Measurements from ENCODE around the gene IL11RA. TPM values are rescaled to one million over a fixed set of nuclear protein-coding genes. Genes with fewer than 3 reads are reported as not detected.
"Not testable (repeated sequence)": the region's sequence is repeated elsewhere in the genome, so short reads cannot be mapped to it uniquely, and the experiment has no call there.

The IL11RA gene
- polyA plus RNA-seq, 1 experiment, result 14.6 TPM

DNA sequence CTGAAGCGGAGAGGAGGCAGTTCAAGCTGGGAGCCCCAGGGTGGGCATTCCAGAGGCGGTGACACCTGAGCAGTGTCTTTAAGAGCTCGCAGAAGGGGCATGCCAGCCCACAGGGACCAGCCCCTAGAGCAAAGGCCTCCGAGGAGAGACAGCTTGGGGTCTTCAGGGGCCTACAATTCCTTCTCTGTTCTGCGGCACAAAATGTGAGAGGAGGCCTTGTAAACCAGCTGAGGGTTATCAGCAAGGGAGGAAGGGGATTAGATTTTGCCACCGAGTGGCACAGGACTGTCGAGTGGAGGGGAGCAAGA lies 13.9 kb upstream of the IL11RA start:
- Histone ChIP-seq H3K9me3 (ENCODE audit: control insufficient read depth, insufficient read depth, low read length) (no peaks in the 10 kb centered on the region; the same call in 1 of the 2 replicates), H3K4me3 (ENCODE audit: low read depth, low read length) (peak overlapping the region; percentile 80), H3K27ac (ENCODE audit: low read depth, low read length) (no peak overlapping the region), H3K27me3 (ENCODE audit: control insufficient read depth, insufficient read depth, low read length) (no peaks in the 10 kb centered on the region)
- CTCF ChIA-PET, result interaction anchor here (1.3 to 2.6 kb wide), 3 partner anchors 9 to 64 kb away, joined by 4 to 22 read pairs (median 5); partner anchors contain the start of gene GALT
- POLR2A ChIA-PET, result interaction anchor here (0.7 to 2.5 kb wide), 4 partner anchors 8 to 27 kb away, joined by 3 to 17 read pairs (median 8); partner anchors contain the start of genes DCTN3, GALT and RPP25L
- no peak for DNase-seq (ENCODE audit: low read depth, low spot score)
- TF ChIP-seq, protein P1, sequence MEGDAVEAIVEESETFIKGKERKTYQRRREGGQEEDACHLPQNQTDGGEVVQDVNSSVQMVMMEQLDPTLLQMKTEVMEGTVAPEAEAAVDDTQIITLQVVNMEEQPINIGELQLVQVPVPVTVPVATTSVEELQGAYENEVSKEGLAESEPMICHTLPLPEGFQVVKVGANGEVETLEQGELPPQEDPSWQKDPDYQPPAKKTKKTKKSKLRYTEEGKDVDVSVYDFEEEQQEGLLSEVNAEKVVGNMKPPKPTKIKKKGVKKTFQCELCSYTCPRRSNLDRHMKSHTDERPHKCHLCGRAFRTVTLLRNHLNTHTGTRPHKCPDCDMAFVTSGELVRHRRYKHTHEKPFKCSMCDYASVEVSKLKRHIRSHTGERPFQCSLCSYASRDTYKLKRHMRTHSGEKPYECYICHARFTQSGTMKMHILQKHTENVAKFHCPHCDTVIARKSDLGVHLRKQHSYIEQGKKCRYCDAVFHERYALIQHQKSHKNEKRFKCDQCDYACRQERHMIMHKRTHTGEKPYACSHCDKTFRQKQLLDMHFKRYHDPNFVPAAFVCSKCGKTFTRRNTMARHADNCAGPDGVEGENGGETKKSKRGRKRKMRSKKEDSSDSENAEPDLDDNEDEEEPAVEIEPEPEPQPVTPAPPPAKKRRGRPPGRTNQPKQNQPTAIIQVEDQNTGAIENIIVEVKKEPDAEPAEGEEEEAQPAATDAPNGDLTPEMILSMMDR (IDR thresholded peaks at IDR 0.05; ENCODE audit: low read depth, low read length), result no peak

DNA sequence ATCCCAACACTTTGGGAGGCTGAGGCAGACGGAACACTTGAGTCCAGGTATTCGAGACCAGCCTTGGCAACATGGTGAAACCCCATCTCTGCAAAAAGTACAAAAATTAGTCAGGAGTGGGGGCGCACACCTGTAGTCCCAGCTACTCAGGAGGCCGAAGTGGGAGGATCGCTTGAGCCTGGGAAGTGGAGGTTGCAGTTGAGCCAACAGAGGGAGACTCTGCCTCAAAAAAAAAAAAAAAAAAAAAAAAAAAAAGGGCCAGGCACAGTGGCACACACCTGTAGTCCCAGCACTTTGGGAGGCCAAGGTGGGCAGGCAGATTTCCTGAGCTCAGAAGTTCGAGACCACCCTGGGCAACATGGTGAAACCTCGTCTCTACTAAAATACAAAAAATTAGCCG lies 12.7 kb upstream of the IL11RA start:
- POLR2A ChIA-PET, result not testable (repeated sequence)

DNA sequence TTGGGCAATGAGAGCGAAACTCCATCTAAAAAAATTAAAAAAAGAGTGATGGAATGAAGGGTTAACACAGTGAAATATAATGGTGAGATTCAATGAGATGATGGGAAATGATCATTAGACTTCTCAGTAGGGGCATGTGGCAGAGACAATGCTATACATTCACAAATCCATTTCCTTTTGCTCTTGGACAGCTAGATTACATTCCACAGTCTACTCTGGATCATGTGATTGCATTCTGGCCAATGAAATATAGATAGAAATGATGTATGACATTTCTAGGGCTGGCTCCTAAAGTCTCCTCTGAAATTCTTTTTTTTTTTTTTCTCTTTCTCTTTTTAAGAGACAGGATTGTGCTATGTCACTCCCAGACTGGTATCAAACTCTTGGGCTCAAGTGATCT lies 9.3 kb upstream of the IL11RA start:
- DNase-seq (ENCODE audit: low read depth, low spot score), result no peak
- TF ChIP-seq, protein P1 (IDR thresholded peaks at IDR 0.05; ENCODE audit: low read depth, low read length), result no peak

More for the DNA sequence above, 12.7 kb upstream of the IL11RA start:
- CTCF ChIA-PET, result interaction anchor here (1.0 to 2.6 kb wide), 3 partner anchors 8 to 63 kb away, joined by 4 to 22 read pairs (median 4); partner anchors contain the start of gene GALT
- not testable (repeated sequence) for H3K27ac ChIP-seq (ENCODE audit: low read depth, low read length); H3K4me3 ChIP-seq (ENCODE audit: low read depth, low read length); H3K27me3 ChIP-seq (ENCODE audit: control insufficient read depth, insufficient read depth, low read length); DNase-seq (ENCODE audit: low read depth, low spot score); H3K9me3 ChIP-seq (ENCODE audit: control insufficient read depth, insufficient read depth, low read length)

DNA sequence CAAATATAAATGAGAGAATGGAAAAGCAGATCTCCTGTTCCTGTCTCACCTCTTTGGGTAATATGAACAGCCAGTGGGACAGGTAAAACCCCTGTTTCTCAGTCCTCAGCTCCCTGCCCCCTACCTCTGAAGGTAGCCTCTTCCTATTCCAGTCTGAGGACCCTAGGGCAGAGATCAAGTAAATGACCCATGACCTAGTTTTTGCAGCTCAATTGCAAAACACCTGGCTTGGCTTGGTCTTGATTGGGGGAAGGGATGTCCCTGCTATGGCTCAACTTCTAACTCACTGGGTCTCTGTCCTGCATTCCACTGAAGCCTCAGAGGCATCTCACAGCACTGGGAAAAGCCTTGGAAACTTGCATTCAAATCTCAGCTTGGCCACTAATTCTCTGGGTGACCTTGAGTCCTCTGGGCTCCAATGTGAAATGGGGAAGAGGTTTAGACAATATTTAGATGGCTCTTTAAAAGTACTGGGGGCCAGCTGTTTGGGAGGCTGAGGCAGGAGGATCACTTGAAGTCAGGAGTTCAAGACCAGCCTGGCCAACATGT lies 7.1 kb upstream of the IL11RA start:
- Histone ChIP-seq H3K27ac (ENCODE audit: low read depth, low read length) (no peak overlapping the region), H3K27me3 (ENCODE audit: control insufficient read depth, insufficient read depth, low read length) (no peaks in the 10 kb centered on the region), H3K9me3 (ENCODE audit: control insufficient read depth, insufficient read depth, low read length) (no peaks in the 10 kb centered on the region; the same call in 1 of the 2 replicates), H3K4me3 (ENCODE audit: low read depth, low read length) (no peak overlapping the region)
- DNase-seq (ENCODE audit: low read depth, low spot score), result no peak
- TF ChIP-seq, protein P1 (IDR thresholded peaks at IDR 0.05; ENCODE audit: low read depth, low read length), result no peak
- POLR2A ChIA-PET, result interaction anchor here (3.0 kb wide), 1 partner anchor 20 kb away, joined by 9 read pairs; no protein-coding TSS in a partner anchor
- CTCF ChIA-PET, result interaction anchor here (0.6 to 5.4 kb wide), 3 partner anchors 10 to 399 kb away, joined by 3 to 63 read pairs (median 3); partner anchors contain the start of gene RPP25L

More for the DNA sequence above, 9.3 kb upstream of the IL11RA start:
- H3K4me3 ChIP-seq (ENCODE audit: low read depth, low read length), result no peak overlapping the region
- ChIA-PET POLR2A (no interaction called here), CTCF (interaction anchor here (5.4 kb wide), 1 partner anchor 8 kb away, joined by 63 read pairs; no protein-coding TSS in a partner anchor)
- H3K27me3 ChIP-seq (ENCODE audit: control insufficient read depth, insufficient read depth, low read length), result no peaks in the 10 kb centered on the region
- H3K9me3 ChIP-seq (ENCODE audit: control insufficient read depth, insufficient read depth, low read length), result no peaks in the 10 kb centered on the region; the same call in 1 of the 2 replicates
- no peak overlapping the region for H3K27ac ChIP-seq (ENCODE audit: low read depth, low read length)

DNA sequence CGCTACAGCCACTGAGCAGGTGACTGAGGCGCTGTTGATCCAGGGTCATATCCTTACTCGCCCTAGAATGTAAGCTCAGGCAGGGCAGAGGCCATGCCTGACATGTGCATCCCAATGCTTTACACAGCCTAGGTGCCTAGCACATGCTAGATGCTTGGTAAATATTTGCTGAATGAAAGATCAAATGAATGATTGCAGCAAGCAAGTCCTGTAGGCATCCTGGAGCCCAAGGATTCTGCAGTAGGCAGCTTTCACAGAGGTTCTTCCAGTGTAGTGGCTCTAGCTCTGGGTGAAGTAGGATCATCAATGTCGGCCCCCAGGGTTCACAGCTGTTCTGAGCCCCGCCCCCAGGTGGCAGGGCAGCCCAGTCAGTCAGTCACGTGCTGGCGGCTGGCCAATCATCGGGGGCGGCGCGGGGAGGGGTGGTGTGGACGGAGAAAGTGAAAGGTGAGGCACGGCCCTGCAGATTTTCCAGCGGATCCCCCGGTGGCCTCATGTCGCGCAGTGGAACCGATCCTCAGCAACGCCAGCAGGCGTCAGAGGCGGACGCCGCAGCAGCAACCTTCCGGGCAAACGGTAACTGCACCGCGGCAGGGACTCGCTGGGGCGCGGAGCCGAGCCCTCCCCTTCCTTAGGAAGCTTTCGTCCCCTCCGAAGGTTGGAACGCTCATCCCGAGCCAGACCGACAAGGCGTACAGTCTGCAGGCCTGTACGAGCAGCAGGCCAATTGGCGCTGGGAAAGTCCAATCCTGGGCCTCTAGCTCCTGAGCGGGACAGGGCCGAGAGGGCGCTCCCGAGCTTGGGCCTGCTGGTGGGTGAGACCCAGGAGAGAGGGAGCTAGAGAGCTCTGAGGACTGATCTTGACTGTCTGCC lies 5.5 kb upstream of the IL11RA start, which contains the start of gene GALT:
GALT (plus strand) TSS at position 465 of the 873 bp plus-strand sequence; CDS start at position 495, 30 bp downstream.
- ChIA-PET POLR2A (interaction anchor here (0.5 to 3.0 kb wide), 6 partner anchors 9 to 423 kb away, joined by 3 to 17 read pairs (median 6); partner anchors contain the start of genes DCTN3 and SIGMAR1), CTCF (interaction anchor here (0.6 to 5.4 kb wide), 14 partner anchors 8 to 219 kb away, joined by 3 to 63 read pairs (median 4); partner anchors contain the start of genes DCTN3 and SIGMAR1)
- TF ChIP-seq, protein P1 (IDR thresholded peaks at IDR 0.05; ENCODE audit: low read depth, low read length), result peak; percentile 68
- DNase-seq (ENCODE audit: low read depth, low spot score), result peak; percentile 45
- peak within 1 kb of the TSS; percentile 93 for H3K4me3 ChIP-seq (ENCODE audit: low read depth, low read length)
- H3K27me3 ChIP-seq (ENCODE audit: control insufficient read depth, insufficient read depth, low read length), result no peaks in the 10 kb centered on the region
- peak within 1 kb of the TSS; percentile 75 for H3K27ac ChIP-seq (ENCODE audit: low read depth, low read length)
- H3K9me3 ChIP-seq (ENCODE audit: control insufficient read depth, insufficient read depth, low read length), result no peaks in the 10 kb centered on the region; the same call in 1 of the 2 replicates

Measured in AG04450 (cell line).